ENCODE results near the gene C16orf86.

The C16orf86 gene

GRCh38 chr16:67707790-67708189 lies 41.2 kb downstream of the C16orf86 start:
- TF ChIP-seq CTCF (IDR thresholded peaks at IDR 0.05): no peak
- Histone ChIP-seq H3K27me3 (no peaks in the 10 kb centered on the region), H3K27ac (no peak overlapping the region), H3K36me3 (no peaks in the 10 kb centered on the region), H3K4me3 (no peak overlapping the region), H3K9me3 (no peaks in the 10 kb centered on the region), H3K4me1 (no peaks in the 10 kb centered on the region)
- intact Hi-C loops (cut with DNase I; ENCODE audit: low total_unique reads): no loop called here
- no peak for DNase-seq

DNA sequence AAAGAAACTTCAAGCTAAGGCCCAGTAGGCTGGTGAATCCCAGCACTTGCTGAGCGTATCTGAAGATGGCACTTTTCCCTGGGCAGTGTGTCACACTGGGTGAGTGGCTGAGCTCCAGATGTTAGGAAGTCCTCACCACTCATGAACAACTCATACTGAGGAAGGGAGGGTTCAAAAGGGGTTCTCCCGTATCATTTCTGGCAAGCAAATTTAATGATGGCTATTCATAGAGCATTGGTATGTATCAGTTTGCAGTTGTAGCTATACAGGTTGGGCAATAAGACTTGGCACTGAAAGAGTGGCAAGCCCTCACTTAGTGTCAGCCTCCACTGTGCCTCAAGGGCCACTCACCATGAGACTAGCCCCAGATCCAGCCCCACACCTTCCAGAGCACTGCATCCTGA lies 41.8 kb downstream of the C16orf86 start:
- Histone ChIP-seq H3K36me3 (no peaks in the 10 kb centered on the region), H3K27me3 (no peaks in the 10 kb centered on the region), H3K4me3 (no peak overlapping the region), H3K4me1 (no peaks in the 10 kb centered on the region), H3K9me3 (no peaks in the 10 kb centered on the region), H3K27ac (no peak overlapping the region)
- no peak for TF ChIP-seq CTCF (IDR thresholded peaks at IDR 0.05)
- DNase-seq: no peak
- intact Hi-C loops (cut with DNase I; ENCODE audit: low total_unique reads): no loop called here

GRCh38 chr16:67709050-67709449 lies 42.4 kb downstream of the C16orf86 start:
- intact Hi-C loops (cut with DNase I; ENCODE audit: low total_unique reads): no loop called here
- Histone ChIP-seq H3K4me3 (no peak overlapping the region), H3K27ac (no peak overlapping the region), H3K36me3 (no peaks in the 10 kb centered on the region), H3K9me3 (no peaks in the 10 kb centered on the region), H3K27me3 (no peaks in the 10 kb centered on the region), H3K4me1 (no peaks in the 10 kb centered on the region)
- TF ChIP-seq CTCF (IDR thresholded peaks at IDR 0.05): no peak
- no peak for DNase-seq

DNA sequence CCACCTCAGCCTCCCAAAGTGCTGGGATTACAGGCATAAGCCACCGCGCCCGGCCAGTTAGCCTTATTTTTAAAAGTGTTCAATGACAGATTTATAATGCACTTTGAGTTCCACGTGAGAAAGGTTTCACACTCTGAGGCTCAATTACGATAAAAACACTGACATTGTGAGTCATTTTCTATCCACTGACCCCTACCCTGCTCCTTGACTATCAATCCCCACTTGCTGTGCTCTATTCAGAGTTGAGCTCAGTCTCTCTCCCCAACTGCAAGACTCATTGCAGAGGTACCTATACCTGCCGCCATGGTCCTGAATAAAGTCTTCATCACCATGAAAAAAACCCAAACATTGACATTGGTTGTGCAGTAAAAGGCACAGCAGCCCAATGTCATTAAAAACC lies 44.0 kb downstream of the C16orf86 start:
- intact Hi-C loops (cut with DNase I; ENCODE audit: low total_unique reads): no loop called here
- no peaks in the 10 kb centered on the region for H3K27me3 ChIP-seq
- H3K36me3 ChIP-seq: no peaks in the 10 kb centered on the region
- H3K9me3 ChIP-seq: no peaks in the 10 kb centered on the region
- H3K4me3 ChIP-seq: no peak overlapping the region
- H3K4me1 ChIP-seq: no peaks in the 10 kb centered on the region
- TF ChIP-seq CTCF (IDR thresholded peaks at IDR 0.05): no peak
- DNase-seq: no peak
- no peak overlapping the region for H3K27ac ChIP-seq

- Histone ChIP-seq H3K9me3 (no peaks in the 10 kb centered on the region), H3K36me3 (no peaks in the 10 kb centered on the region), H3K4me1 (peaks cover 0 to 13% (median 9%) of the 10 kb centered on the region in 4 donors), H3K4me3 (no peak overlapping the region), H3K27me3 (no peaks in the 10 kb centered on the region), H3K27ac (no peak overlapping the region)
- intact Hi-C loops (cut with DNase I; ENCODE audit: low total_unique reads): no loop called here
- no peak for TF ChIP-seq CTCF (IDR thresholded peaks at IDR 0.05)
- DNase-seq: no peak
Observed at GRCh38 chr16:67713647-67714273, 47.1 kb downstream of the C16orf86 start.

- intact Hi-C loops (cut with DNase I; ENCODE audit: low total_unique reads): no loop called here
- H3K27me3 ChIP-seq: no peaks in the 10 kb centered on the region
- H3K27ac ChIP-seq: no peak overlapping the region
- no peaks in the 10 kb centered on the region for H3K9me3 ChIP-seq
- H3K36me3 ChIP-seq: no peaks in the 10 kb centered on the region
- no peak for TF ChIP-seq CTCF (IDR thresholded peaks at IDR 0.05)
- no peak overlapping the region for H3K4me3 ChIP-seq
- peaks cover 0 to 14% (median 9%) of the 10 kb centered on the region in 4 donors for H3K4me1 ChIP-seq
- no peak for DNase-seq
Observed at GRCh38 chr16:67714522-67714921, 47.9 kb downstream of the C16orf86 start.

Data from tibial artery (tissue), 4 donors.